Lung (tissue), 12 donors: ENCODE measurements around the gene APLNR. TPM values are rescaled to one million over a fixed set of nuclear protein-coding genes. Genes with fewer than 3 reads are reported as not detected.
A peak's percentile ranks its signal among the peaks of the same experiment; 100 is the strongest.

Source experiments
- ATAC-seq: fragments of 200-7000 bp; cut with Tn5 transposase; one replicate; pipeline ENCODE4 v1.9.1; 2020; ENCODE audit warnings: moderate number of reproducible peaks; ENCODE audit not compliant: insufficient read depth, low FRiP score
- DNase-seq, 3 donors: peaks; one replicate each; pipeline ENCODE4 v3.0.0-alpha.2; 2013 to 2017
- H3K27ac ChIP-seq, 2 donors: one replicate each; pipeline ENCODE4 v1.5.1; 2013; ENCODE audit warnings: mild to moderate bottlenecking in 2 of 2, moderate library complexity in 2 of 2, control low read depth in 1 of 2, inconsistent platforms in 1 of 2, low read depth in 1 of 2, low read length in 1 of 2
- H3K27me3 ChIP-seq, 3 donors: one replicate each; pipeline ENCODE4 v1.5.1; 2013; ENCODE audit warnings: low read length in 2 of 3; ENCODE audit not compliant: control insufficient read depth in 3 of 3, insufficient read depth in 3 of 3
- H3K36me3 ChIP-seq, 4 donors: one replicate each; pipeline ENCODE4 v1.5.1; 2013; ENCODE audit warnings: low read length in 4 of 4, mild to moderate bottlenecking in 1 of 4, moderate library complexity in 1 of 4; ENCODE audit not compliant: control insufficient read depth in 4 of 4, insufficient read depth in 4 of 4
- H3K4me1 ChIP-seq, 5 donors: one replicate each; pipeline ENCODE4 v1.5.1; 2013; ENCODE audit warnings: low read length in 5 of 5, mild to moderate bottlenecking in 2 of 5, moderate library complexity in 1 of 5; ENCODE audit not compliant: control insufficient read depth in 5 of 5, insufficient read depth in 5 of 5
- H3K4me3 ChIP-seq: one replicate; pipeline ENCODE4 v1.5.1; 2013; ENCODE audit warnings: mild to moderate bottlenecking, control low read depth, moderate library complexity
- H3K9ac ChIP-seq, 2 donors: one replicate each; pipeline ENCODE4 v1.5.1; 2013; ENCODE audit warnings: low read length in 2 of 2, control low read depth in 1 of 2; ENCODE audit not compliant: insufficient read depth in 1 of 2
- H3K9me3 ChIP-seq, 4 donors: one replicate each; pipeline ENCODE4 v1.5.1; 2013; ENCODE audit warnings: low read length in 3 of 4, mild to moderate bottlenecking in 1 of 4, moderate library complexity in 1 of 4; ENCODE audit not compliant: control insufficient read depth in 4 of 4, insufficient read depth in 3 of 4
- CTCF ChIP-seq: IDR thresholded peaks from 2 replicates; pipeline ENCODE4 v1.5.1; 2012; ENCODE audit warnings: mild to moderate bottlenecking; ENCODE audit errors: control extremely low read depth, extremely low read depth
- WGBS, 2 donors: extraction: QIAGEN DNeasy Blood & Tissue Kit; methylation state at CpG; one replicate each; pipeline ENCODE4 v1.1.7; 2013; 5-methylcytosine and 5-hydroxymethylcytosine counted together
- polyA plus RNA-seq, 2 donors: library from polyadenylated mRNA; stranded (reverse); fragments of 200-250 nt; gene quantifications; one replicate each; pipeline ENCODE4 v1.2.1, GENCODE V29; 2013
- total RNA-seq, 2 donors: library from RNA; depleted of rRNA in 1 of 2; stranded (reverse); fragments of >200 nt in 1 of 2; gene quantifications; one replicate each; pipeline ENCODE4 v1.2.1, GENCODE V29; 2014 to 2021
- donor health status: control.
- donor health status: control.
- donor health status: Bipolar disorder and iron deficiency.
- donor health status: healthy.
- donor health status: DM: yes; HTN: yes; CAD: no.

APLNR gene
- total and polyA plus RNA-seq, 4 donors: 0.39 to 93.8 (median 4.9) TPM

- Histone ChIP-seq H3K36me3 (no peaks in the 10 kb centered on the region), H3K9ac (no peak overlapping the region), H3K4me3 (no peak overlapping the region), H3K27ac (no peak overlapping the region), H3K9me3 (peaks cover 0 to 6% (median 1%) of the 10 kb centered on the region in 4 donors), H3K27me3 (no peaks in the 10 kb centered on the region), H3K4me1 (peaks cover 0 to 5% (median 0%) of the 10 kb centered on the region in 5 donors)
- no peak for ATAC-seq
- no peak for DNase-seq
- no peak for TF ChIP-seq CTCF
These were observed 19.1 kb upstream of the APLNR start for GRCh38 chr11:57256119-57256518.

DNA sequence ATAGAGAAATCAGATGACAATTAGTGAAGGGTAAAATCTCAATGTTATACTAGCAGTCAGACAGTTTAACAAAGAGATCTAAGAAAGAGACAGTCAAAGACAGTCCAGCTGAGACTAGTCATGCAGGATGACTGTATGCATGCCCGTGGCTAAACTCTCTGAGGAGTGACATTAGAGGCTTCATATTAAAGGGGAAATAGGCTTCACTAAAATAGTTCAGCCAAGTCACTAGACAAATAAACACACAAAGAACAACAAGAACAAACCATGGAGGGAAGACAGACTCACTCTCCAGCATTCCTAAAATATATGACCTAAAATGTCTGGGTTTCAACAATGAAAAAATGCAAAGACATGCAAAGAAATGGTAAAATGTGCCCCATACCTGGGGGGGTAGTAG is 18.6 kb upstream of the APLNR start:
- TF ChIP-seq CTCF: no peak
- H3K9me3 ChIP-seq: peaks cover 0 to 6% (median 1%) of the 10 kb centered on the region in 4 donors
- peaks cover 0 to 5% (median 0%) of the 10 kb centered on the region in 5 donors for H3K4me1 ChIP-seq
- H3K36me3 ChIP-seq: no peaks in the 10 kb centered on the region
- no peak overlapping the region for H3K27ac ChIP-seq
- WGBS, 2 donors: 41 to 51% methylated on average over 1 of the region's 1 CpG
- DNase-seq (no peak), ATAC-seq (no peak)
- no peak overlapping the region for H3K4me3 ChIP-seq
- no peaks in the 10 kb centered on the region for H3K27me3 ChIP-seq
- no peak overlapping the region for H3K9ac ChIP-seq

- TF ChIP-seq CTCF: no peak
- DNase-seq (no peak), ATAC-seq (no peak)
- Histone ChIP-seq H3K4me3 (no peak overlapping the region), H3K36me3 (no peaks in the 10 kb centered on the region), H3K9ac (no peak overlapping the region), H3K9me3 (peaks cover 0 to 6% (median 1%) of the 10 kb centered on the region in 4 donors), H3K27me3 (no peaks in the 10 kb centered on the region), H3K4me1 (peaks cover 0 to 5% (median 0%) of the 10 kb centered on the region in 5 donors), H3K27ac (no peak overlapping the region)
These were observed 17.6 kb upstream of the APLNR start for GRCh38 chr11:57254631-57255030.

DNA sequence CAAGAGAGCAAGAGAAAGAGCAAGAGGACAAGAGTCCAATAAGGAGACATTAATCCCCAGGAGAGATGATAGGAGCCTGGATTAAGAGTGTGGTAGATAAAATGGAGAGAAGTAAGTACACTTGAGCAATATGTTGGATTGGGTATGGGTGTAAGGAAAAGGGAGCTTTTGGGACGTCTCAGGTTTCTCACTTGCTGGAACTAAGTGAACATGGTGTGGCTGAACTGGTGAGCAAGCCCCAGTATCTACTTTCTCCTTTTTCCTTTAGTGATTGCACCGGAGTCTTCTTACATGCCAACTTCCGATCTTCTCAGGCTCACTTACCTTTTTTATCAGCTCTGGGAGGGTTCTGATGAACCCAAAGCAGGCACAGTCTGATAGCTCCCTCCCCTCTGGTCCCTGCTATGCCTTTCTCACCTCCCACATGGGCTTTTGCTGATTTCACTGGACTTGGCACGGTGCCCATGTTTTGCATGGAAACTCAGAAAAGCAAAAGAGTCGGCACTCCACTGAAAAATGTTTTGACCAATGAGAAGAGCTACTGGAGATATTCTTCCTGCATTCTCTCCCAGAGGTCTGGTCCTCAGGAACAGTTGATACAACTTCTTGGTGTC is 14.5 kb upstream of the APLNR start:
- Histone ChIP-seq H3K9me3 (peaks cover 0 to 2% (median 0%) of the 10 kb centered on the region in 4 donors), H3K27ac (no peak overlapping the region), H3K36me3 (no peaks in the 10 kb centered on the region), H3K27me3 (no peaks in the 10 kb centered on the region), H3K4me3 (no peak overlapping the region), H3K4me1 (peaks cover 0 to 7% (median 4%) of the 10 kb centered on the region in 5 donors), H3K9ac (no peak overlapping the region)
- WGBS, 2 donors: 39 to 44% methylated on average over 5 of the region's 5 CpGs
- ATAC-seq (peak; percentile 13), DNase-seq (peak; percentile 65 to 78 (median 76))
- TF ChIP-seq CTCF: no peak
